NCI-H774 (cell line): Measurements from ENCODE around the gene GAS6.
"Not testable (repeated sequence)": the region's sequence is repeated elsewhere in the genome, so short reads cannot be mapped to it uniquely, and the experiment has no call there.

Experiments
- DNase-seq: peaks from one replicate; lab custom pipeline; 2025; lab: John Stamatoyannopoulos, UW

Gene GAS6

DNA sequence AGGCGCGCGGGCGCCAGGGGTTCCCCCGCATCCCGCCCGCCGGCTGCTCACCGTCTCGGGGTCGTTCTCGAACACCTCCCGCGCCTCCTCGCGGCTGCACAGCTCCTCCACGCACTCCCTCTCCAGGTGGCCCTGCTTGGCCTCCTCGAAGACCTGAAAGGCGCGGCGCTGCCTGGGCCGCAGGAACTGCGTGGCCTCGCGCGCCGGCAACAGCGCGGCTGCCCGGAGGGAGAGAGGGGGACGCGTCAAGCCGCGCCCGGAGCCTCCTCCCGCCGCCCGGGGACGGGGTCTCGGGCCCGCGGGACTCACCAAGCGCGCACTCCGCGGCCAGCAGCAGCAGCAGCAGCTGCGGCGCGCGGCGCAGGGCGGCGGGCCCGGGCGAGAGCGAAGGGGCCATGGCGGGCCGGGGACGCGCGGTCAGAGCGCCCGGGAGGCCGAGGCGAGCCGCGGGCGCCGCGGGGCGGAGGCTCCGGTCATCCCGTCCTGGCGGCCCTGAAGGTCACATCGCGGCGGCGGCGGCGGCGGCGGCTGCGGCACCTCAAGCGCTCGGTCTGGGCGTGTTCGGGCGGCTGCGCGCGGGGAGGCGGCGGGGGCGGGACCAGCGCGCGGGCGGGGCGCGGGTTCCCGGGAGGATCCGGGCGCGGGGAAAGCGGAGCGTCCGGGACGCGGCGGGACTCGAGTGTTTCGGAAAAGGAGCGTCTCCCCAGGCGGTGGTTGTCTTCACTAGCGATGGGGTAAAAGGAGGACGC is at the start of gene GAS6:
TSS of gene GAS6 (minus strand) at position 553 of the 749 bp plus-strand sequence. CDS start at position 397, 156 bp downstream.
- peak; percentile 30 for DNase-seq

GRCh38 chr13:113913408-113913807 is 49.5 kb upstream of the GAS6 start:
- DNase-seq, result not testable (repeated sequence)

GRCh38 chr13:113912596-113912995 is 48.7 kb upstream of the GAS6 start:
- DNase-seq, result no peak

GRCh38 chr13:113907635-113908617 is 44.0 kb upstream of the GAS6 start:
- DNase-seq, result peak; percentile 27

DNA sequence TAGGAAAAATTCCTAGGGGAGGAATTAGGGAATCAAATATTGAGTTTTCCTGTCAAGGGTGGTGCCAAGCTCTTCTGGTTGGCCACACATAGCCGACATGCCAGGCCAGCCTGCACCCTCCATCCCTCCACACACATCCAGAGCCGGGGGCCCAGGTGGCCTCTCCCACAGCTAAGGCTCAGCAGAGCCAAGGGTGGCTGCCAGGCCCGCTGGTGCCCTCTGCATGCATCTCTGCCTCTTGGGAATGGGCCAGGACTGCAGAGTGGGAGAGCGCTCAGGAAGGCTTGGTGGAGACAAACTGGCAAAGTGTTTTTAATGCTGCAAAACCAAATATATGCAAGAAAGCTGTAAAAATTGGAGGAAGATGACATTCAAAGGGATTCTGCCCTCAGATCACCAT is 42.7 kb upstream of the GAS6 start:
- no peak for DNase-seq

DNA sequence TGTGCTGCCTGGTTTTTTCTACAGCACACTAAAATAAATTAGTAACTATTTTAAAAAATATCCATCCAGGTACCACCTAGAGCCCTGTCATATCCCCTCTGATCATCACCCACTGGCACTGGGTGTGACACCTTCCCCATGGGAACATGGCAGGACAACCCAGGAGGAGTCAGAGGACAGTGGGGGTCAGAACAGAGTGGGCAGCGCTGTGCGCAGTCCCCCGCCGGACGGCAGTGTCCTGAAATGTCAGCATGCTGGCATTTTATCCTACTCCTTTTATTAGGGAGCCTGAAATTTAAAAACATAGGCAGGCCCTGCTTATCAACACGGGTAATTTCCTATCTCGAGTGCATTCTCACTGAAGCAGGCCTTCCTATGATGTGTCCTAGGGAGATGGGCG is 42.1 kb upstream of the GAS6 start:
- no peak for DNase-seq

GRCh38 chr13:113905018-113905417 is 41.1 kb upstream of the GAS6 start:
- DNase-seq, result no peak

GRCh38 chr13:113904411-113904810 is 40.5 kb upstream of the GAS6 start:
- peak; percentile 68 for DNase-seq

DNA sequence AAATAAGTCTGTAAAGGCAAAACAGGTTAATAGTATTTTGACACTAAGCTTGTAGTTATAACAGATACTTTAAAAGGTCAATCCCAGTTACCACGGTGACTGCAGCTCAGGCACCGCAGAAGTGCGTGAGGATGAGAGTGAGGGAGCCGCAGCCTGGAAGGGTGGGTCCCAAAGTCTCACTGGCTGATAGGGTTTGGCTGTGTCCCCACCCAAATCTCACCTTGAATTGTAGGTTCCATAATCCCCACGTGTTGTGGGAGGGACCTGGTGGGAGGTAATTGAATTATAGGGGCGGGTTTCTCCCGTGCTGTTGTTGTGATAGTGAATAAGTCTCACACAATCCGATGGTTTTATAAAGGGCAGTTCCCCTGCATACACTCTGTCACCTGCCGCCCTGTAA is 40.0 kb upstream of the GAS6 start:
- DNase-seq, result no peak

GRCh38 chr13:113902986-113903775 is 39.3 kb upstream of the GAS6 start:
- no peak for DNase-seq

GRCh38 chr13:113902481-113902880 is 38.6 kb upstream of the GAS6 start:
- DNase-seq, result no peak

DNA sequence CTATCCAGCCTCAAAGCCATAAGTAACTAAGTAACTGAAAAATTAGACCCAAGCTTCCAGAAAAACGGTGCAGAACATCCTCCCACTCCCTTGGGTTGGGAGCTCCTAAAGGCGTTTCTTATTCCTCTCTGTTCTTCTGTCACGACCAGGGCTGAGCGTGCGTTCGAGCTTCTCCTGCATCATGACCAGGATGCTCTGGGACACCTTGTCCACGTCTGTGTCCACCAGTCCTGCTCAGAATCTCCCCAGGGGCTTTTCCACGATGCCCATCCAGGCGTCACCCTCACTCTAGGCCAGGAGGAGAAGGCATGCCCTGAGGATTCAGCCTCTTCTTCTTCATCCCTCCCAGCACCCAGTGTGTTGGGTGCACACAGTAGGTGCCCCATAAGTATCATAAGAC is 37.8 kb upstream of the GAS6 start:
- no peak for DNase-seq

- no peak for DNase-seq
Observed at GRCh38 chr13:113901231-113901630, 37.4 kb upstream of the GAS6 start.

DNA sequence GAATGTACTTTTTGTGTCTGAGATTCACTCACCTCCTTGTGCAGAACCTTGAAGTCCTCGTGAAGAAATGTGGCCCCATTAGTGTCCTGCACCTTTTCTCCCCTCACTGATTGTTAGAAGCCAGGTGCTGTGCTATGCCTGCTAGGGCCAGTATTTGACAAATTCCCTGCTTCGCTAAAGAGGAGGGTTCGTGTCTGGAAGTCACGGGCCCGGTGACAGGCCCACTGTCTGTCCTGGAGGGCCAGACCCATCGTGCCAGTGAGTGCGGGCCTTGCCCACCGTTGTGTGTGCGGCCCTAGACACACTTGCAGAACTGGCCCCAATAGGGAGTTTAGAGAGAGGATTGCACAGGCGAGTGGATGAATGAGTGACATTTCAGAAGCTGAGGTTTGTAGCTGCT is 36.8 kb upstream of the GAS6 start:
- DNase-seq, result no peak

DNA sequence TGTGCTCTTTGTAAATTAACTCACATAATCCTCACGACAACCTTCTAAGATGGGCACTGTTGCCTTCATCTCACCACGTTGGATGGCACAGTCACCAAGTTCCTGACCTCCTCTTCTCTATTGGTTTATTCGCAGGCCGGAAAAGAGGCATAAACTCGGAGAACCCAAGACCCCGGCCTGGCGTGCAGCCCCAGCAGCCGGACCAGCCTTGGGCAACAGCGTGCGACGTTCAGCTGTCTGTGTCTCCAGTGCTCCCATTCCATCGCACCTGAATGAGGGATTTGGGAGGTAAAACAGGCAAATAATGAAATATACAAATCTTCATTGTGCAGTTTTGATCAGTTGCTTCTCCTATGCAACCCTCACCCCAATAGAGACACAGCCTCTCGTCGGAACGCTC is 34.5 kb upstream of the GAS6 start:
- DNase-seq, result no peak

- no peak for DNase-seq
Observed at GRCh38 chr13:113897966-113898365, 34.1 kb upstream of the GAS6 start.

DNA sequence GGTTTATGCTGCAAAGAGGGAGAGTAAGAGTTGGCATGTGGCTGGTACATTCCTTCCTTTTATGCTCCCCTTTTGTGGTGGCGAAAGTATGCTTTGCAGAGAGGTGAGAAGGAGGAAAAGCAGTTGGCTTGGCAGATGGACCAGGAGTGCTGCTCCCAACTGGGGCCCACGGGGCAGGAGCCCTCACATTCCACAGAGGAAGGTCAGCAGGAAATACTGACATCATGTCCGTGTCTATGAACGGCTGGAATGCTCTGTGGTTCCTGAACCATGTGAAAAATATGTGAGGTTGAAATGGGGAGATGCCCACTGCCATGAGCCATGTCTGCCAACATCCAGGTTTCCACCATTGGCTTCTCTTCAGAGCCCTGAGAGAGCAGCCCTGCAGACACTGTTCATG is 33.3 kb upstream of the GAS6 start:
- DNase-seq, result no peak

DNA sequence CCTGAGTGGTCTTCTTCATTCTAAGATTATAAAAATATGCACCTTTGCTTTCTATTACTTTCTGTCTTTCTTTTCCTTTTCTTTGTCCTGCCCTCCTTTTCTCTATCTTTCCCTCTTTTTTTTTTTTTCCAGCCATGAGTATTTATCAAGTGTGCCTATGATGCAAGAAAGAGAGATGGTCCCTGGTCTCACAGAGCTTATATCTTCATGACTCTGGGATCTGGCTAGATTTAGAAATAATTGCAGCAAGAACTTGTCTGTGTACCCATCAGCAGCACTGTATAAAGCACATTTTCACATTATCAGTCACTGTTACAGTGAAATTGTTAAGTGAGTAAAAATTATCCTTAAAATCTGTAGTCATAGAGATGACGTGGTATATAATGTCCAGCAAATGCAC is 31.6 kb upstream of the GAS6 start:
- no peak for DNase-seq

- no peak for DNase-seq
Observed at GRCh38 chr13:113890774-113891480, 27.1 kb upstream of the GAS6 start.

GRCh38 chr13:113889467-113889866 is 25.6 kb upstream of the GAS6 start:
- no peak for DNase-seq

DNA sequence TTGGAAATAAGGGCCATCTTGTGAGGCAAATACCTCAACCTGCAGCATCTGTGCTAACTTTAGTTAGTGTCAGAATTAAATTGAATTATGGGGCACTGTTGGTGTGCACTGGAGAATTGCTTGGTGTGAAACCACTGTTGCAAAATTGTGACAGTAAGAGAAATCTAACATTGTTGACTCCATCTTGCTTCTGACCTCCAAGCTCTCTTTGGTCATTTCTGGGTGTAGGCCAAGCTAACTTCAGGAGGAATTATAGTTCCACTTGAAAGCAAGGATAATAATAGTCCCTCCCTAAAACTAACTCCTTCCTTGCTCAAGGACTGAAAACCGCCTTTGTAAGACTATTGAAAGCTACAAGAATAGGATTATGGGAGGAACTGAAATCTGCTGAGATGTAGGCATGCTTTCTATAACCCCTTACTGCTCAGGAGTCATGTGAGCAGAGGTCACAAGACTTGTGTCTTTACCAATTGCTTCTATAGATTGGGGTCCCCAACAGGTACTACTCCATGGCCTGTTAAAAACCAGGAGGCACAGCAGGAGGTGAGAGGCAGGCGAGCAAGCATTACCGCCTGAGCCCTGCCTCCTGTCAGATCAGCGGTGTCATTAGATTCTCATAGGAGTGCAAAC is 24.9 kb upstream of the GAS6 start:
- DNase-seq, result no peak
